Caco-2 (cell line): ENCODE results near the gene HSPB6. TPM values are rescaled to one million over a fixed set of nuclear protein-coding genes. Genes with fewer than 3 reads are reported as not detected.

Experiments used
- BruUV-seq: library from RNA; stranded (reverse); fragments of 400-500 nt; replicated peaks from 2 replicates; lab custom pipeline; 2021; lab: Mats Ljungman, UMichigan
- CTCF ChIA-PET: fragments of 300-600 bp; sonication (Branson Sonifier 250); formaldehyde crosslinking; loops from one replicate; lab custom pipeline; 2022; ENCODE audit warnings: antibody characterized with exemption; lab: Charles Lee
- POLR2A ChIA-PET: fragments of 300-600 bp; sonication (Branson Sonifier 250); formaldehyde crosslinking; loops from one replicate; lab custom pipeline; 2022; ENCODE audit warnings: antibody characterized with exemption; lab: Charles Lee
- DNase-seq, 2 experiments: peaks; one replicate each; pipeline versions ENCODE4 v3.0.0 to v3.0.0-alpha.2; 2020 to 2022
- H3K27me3 ChIP-seq: replicated peaks from 2 replicates; pipeline ENCODE4 v1.6.0; 2011; ENCODE audit warnings: low read length; ENCODE audit not compliant: control insufficient read depth, insufficient read depth
- H3K36me3 ChIP-seq: 2 replicates; pipeline ENCODE4 v1.5.1; 2011; ENCODE audit warnings: low read length; ENCODE audit not compliant: control insufficient read depth, insufficient read depth
- H3K4me1 ChIP-seq: fragments of 250-450 bp; sonication (Bioruptor Pico); 2 replicates; pipeline ENCODE4 v1.5.1; 2020; ENCODE audit warnings: mild to moderate bottlenecking
- H3K4me3 ChIP-seq: 2 replicates; pipeline ENCODE4 v1.5.1; 2011; ENCODE audit warnings: low read depth, mild to moderate bottlenecking, control low read depth, low read length
- H3K9me3 ChIP-seq: fragments of 250-450 bp; sonication (Bioruptor Pico); 2 replicates; pipeline ENCODE4 v1.5.1; 2020; ENCODE audit warnings: mild to moderate bottlenecking, moderate library complexity
- H3K27ac Mint-ChIP-seq: one replicate; pipeline ENCODE4 v1.8.0; 2022; ENCODE audit warnings: mixed read lengths; ENCODE audit not compliant: unreplicated experiment
- H3K27me3 Mint-ChIP-seq: one replicate; pipeline ENCODE4 v1.8.0; 2022; ENCODE audit warnings: mixed read lengths; ENCODE audit not compliant: insufficient read depth, unreplicated experiment
- H3K36me3 Mint-ChIP-seq: one replicate; pipeline ENCODE4 v1.8.0; 2022; ENCODE audit warnings: mild to moderate bottlenecking, mixed read lengths; ENCODE audit not compliant: insufficient read depth, unreplicated experiment
- H3K4me1 Mint-ChIP-seq: one replicate; pipeline ENCODE4 v1.8.0; 2022; ENCODE audit warnings: low read depth, mixed read lengths; ENCODE audit not compliant: unreplicated experiment
- H3K4me3 Mint-ChIP-seq: one replicate; pipeline ENCODE4 v1.8.0; 2022; ENCODE audit warnings: mild to moderate bottlenecking, moderate library complexity, mixed read lengths; ENCODE audit not compliant: unreplicated experiment
- H3K9me3 Mint-ChIP-seq: one replicate; pipeline ENCODE4 v1.8.0; 2022; ENCODE audit warnings: mixed read lengths; ENCODE audit not compliant: unreplicated experiment
- CTCF ChIP-seq, 2 experiments: fragments of 200-600 bp in 1 of 2; IDR thresholded peaks; 1 replicate in 1 of 2; 2 replicates in 1 of 2; pipeline versions ENCODE4 v1.5.1 to v1.8.0; 2011 to 2022; ENCODE audit warnings: antibody characterized with exemption in 1 of 2, control low read depth in 1 of 2, inconsistent platforms in 1 of 2, low read depth in 1 of 2, low read length in 1 of 2, mild to moderate bottlenecking in 1 of 2, moderate library complexity in 1 of 2; ENCODE audit not compliant: insufficient read depth in 1 of 2, severe bottlenecking in 1 of 2, unreplicated experiment in 1 of 2
- intact Hi-C: fragments of 100-400 bp; cut with micrococcal nuclease; formaldehyde crosslinking; loops from one replicate; pipeline ENCODE4 v1.10.0; 2022; ENCODE audit not compliant: unreplicated experiment
- total RNA-seq: library from RNA; stranded (reverse); gene quantifications from 2 replicates; pipeline ENCODE4 v1.2.3, GENCODE V29; 2022

The HSPB6 gene
- total RNA-seq, 1 experiment from 2014 or later: 0.48 TPM

- Histone ChIP-seq H3K27me3 (no peaks in the 10 kb centered on the region), H3K9me3 (no peaks in the 10 kb centered on the region), H3K4me3 (no peak overlapping the region), H3K4me1 (no peaks in the 10 kb centered on the region), H3K36me3 (no peaks in the 10 kb centered on the region)
- intact Hi-C loops: no loop called here
- no peak for DNase-seq
- Mint-ChIP-seq H3K27me3 (peaks cover 9% of the 10 kb centered on the region), H3K27ac (no peak overlapping the region), H3K36me3 (peaks cover 5% of the 10 kb centered on the region), H3K4me3 (no peak overlapping the region), H3K9me3 (no peaks in the 10 kb centered on the region), H3K4me1 (no peaks in the 10 kb centered on the region)
- BruUV-seq: no TSS peak
- CTCF ChIA-PET: interaction anchor here (1.0 kb wide), 1 partner anchor 137 kb away, joined by 3 read pairs; no protein-coding TSS in a partner anchor
- POLR2A ChIA-PET: no interaction called here
- no peak for TF ChIP-seq CTCF (IDR thresholded peaks at IDR 0.05; ENCODE audit: insufficient read depth in 1 of 2, low read depth in 1 of 2, low read length in 1 of 2, severe bottlenecking in 1 of 2, unreplicated experiment in 1 of 2)
Measured at GRCh38 chr19:35793381-35794165, 36.7 kb upstream of the HSPB6 start.

- intact Hi-C loops: no loop called here
- ChIA-PET CTCF (no interaction called here), POLR2A (no interaction called here)
- Mint-ChIP-seq H3K9me3 (no peaks in the 10 kb centered on the region), H3K4me3 (no peak overlapping the region), H3K27me3 (peaks cover 9% of the 10 kb centered on the region), H3K36me3 (peaks cover 5% of the 10 kb centered on the region), H3K27ac (no peak overlapping the region), H3K4me1 (no peaks in the 10 kb centered on the region)
- no TSS peak for BruUV-seq
- TF ChIP-seq CTCF (IDR thresholded peaks at IDR 0.05; ENCODE audit: insufficient read depth in 1 of 2, low read depth in 1 of 2, low read length in 1 of 2, severe bottlenecking in 1 of 2, unreplicated experiment in 1 of 2): no peak
- H3K36me3 ChIP-seq: no peaks in the 10 kb centered on the region
- no peaks in the 10 kb centered on the region for H3K27me3 ChIP-seq
- no peak overlapping the region for H3K4me3 ChIP-seq
- no peaks in the 10 kb centered on the region for H3K4me1 ChIP-seq
- H3K9me3 ChIP-seq: no peaks in the 10 kb centered on the region
- no peak for DNase-seq
Measured at GRCh38 chr19:35792888-35793287, 36.1 kb upstream of the HSPB6 start.

GRCh38 chr19:35792312-35792711, 35.5 kb upstream of the HSPB6 start:
- Histone ChIP-seq H3K9me3 (no peaks in the 10 kb centered on the region), H3K36me3 (no peaks in the 10 kb centered on the region), H3K4me1 (no peaks in the 10 kb centered on the region), H3K27me3 (no peaks in the 10 kb centered on the region), H3K4me3 (no peak overlapping the region)
- H3K9me3 Mint-ChIP-seq: no peaks in the 10 kb centered on the region
- CTCF ChIA-PET: no interaction called here
- no peaks in the 10 kb centered on the region for H3K4me1 Mint-ChIP-seq
- intact Hi-C loops: no loop called here
- no TSS peak for BruUV-seq
- DNase-seq: no peak
- no peak for TF ChIP-seq CTCF (IDR thresholded peaks at IDR 0.05; ENCODE audit: insufficient read depth in 1 of 2, low read depth in 1 of 2, low read length in 1 of 2, severe bottlenecking in 1 of 2, unreplicated experiment in 1 of 2)
- POLR2A ChIA-PET: no interaction called here
- no peak overlapping the region for H3K4me3 Mint-ChIP-seq
- H3K27ac Mint-ChIP-seq: no peak overlapping the region
- peaks cover 9% of the 10 kb centered on the region for H3K27me3 Mint-ChIP-seq
- H3K36me3 Mint-ChIP-seq: peaks cover 5% of the 10 kb centered on the region
